ENCODE measurements around the gene ELOVL4.

DNA sequence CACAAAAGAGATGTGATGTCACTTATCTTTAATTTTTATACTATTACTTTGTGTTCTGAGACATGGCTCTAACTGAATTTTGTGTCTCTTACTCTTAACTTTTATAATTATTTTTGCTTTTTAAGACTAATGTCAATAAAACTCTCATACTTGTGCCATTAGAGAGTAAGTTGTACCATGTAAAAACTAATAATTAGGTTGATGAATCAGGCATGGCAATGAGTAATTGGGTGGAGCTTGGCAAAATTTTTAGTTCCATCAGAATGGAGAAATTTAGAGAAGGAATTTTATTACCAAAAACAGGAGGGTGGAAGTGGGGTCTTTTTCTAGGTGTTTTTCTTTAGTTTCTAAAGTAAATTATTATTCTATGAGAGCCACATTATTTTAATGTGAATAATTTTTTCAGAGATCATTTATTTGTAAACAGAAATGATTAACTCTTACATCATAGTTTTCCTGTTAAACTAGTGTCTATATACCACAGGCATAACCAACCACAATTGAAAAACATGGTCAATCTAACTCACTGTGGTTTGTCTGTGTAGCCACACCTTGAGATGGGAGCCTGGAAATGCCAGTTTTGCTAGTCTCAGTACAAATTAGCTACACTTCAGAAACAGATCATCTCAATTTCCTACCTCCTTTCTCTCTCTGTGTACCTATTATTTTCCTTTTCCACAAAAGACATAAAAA is 51.8 kb downstream of the ELOVL4 start:
- TF ChIP-seq, protein P1, sequence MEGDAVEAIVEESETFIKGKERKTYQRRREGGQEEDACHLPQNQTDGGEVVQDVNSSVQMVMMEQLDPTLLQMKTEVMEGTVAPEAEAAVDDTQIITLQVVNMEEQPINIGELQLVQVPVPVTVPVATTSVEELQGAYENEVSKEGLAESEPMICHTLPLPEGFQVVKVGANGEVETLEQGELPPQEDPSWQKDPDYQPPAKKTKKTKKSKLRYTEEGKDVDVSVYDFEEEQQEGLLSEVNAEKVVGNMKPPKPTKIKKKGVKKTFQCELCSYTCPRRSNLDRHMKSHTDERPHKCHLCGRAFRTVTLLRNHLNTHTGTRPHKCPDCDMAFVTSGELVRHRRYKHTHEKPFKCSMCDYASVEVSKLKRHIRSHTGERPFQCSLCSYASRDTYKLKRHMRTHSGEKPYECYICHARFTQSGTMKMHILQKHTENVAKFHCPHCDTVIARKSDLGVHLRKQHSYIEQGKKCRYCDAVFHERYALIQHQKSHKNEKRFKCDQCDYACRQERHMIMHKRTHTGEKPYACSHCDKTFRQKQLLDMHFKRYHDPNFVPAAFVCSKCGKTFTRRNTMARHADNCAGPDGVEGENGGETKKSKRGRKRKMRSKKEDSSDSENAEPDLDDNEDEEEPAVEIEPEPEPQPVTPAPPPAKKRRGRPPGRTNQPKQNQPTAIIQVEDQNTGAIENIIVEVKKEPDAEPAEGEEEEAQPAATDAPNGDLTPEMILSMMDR (IDR thresholded peaks at IDR 0.05): no peak
- TF ChIP-seq POLR2A (IDR thresholded peaks at IDR 0.05): no peak
